GM18858 (cell line): ENCODE measurements around the gene FMO5.
"Not testable (repeated sequence)": the region's sequence is repeated elsewhere in the genome, so short reads cannot be mapped to it uniquely, and the experiment has no call there.

ENCODE experiments used
- ATAC-seq: cut with Tn5 transposase; IDR thresholded peaks from one replicate; pipeline ENCODE4 v1.9.1; 2021; ENCODE audit not compliant: unreplicated experiment

The FMO5 gene

GRCh38 chr1:147240131-147240721 lies 15.1 kb upstream of the FMO5 start:
- ATAC-seq, result not testable (repeated sequence)

- ATAC-seq, result no peak
Observed at GRCh38 chr1:147238925-147239820, 14.0 kb upstream of the FMO5 start.

- no peak for ATAC-seq
Observed at GRCh38 chr1:147238053-147238902, 13.1 kb upstream of the FMO5 start.

- ATAC-seq, result no peak
Observed at GRCh38 chr1:147236959-147237791, 12.0 kb upstream of the FMO5 start.

GRCh38 chr1:147236448-147236847 lies 11.3 kb upstream of the FMO5 start:
- no peak for ATAC-seq

- ATAC-seq, result no peak
Observed at GRCh38 chr1:147235822-147236221, 10.7 kb upstream of the FMO5 start.

GRCh38 chr1:147233903-147234302 lies 8.8 kb upstream of the FMO5 start:
- ATAC-seq, result not testable (repeated sequence)

GRCh38 chr1:147231032-147231431 lies 5.9 kb upstream of the FMO5 start:
- not testable (repeated sequence) for ATAC-seq

- no peak for ATAC-seq
Observed at GRCh38 chr1:147223740-147224615, 1.2 kb downstream of the FMO5 start.

- no peak for ATAC-seq
Observed at GRCh38 chr1:147218606-147219005, 6.5 kb downstream of the FMO5 start.

GRCh38 chr1:147217141-147217540 lies 8.0 kb downstream of the FMO5 start:
- no peak for ATAC-seq

GRCh38 chr1:147216124-147216523 lies 9.0 kb downstream of the FMO5 start:
- no peak for ATAC-seq

- no peak for ATAC-seq
Observed at GRCh38 chr1:147215540-147215916, 9.6 kb downstream of the FMO5 start.

GRCh38 chr1:147214842-147215539 lies 10.1 kb downstream of the FMO5 start:
- no peak for ATAC-seq

GRCh38 chr1:147214325-147214724 lies 10.8 kb downstream of the FMO5 start:
- no peak for ATAC-seq

GRCh38 chr1:147213271-147213670 lies 11.9 kb downstream of the FMO5 start:
- no peak for ATAC-seq

- no peak for ATAC-seq
Observed at GRCh38 chr1:147211577-147211976, 13.6 kb downstream of the FMO5 start.

GRCh38 chr1:147210987-147211386 lies 14.2 kb downstream of the FMO5 start:
- no peak for ATAC-seq
